PC-9 (cell line): Measurements from ENCODE around the gene IMP3.

ENCODE experiments used
- EZH2 ChIP-seq: fragments of 200-600 bp; sonication (generic); IDR thresholded peaks from 2 replicates; pipeline ENCODE4 v1.8.0; 2017; ENCODE audit warnings: antibody characterized with exemption, low read depth
- TF ChIP-seq, protein P1 (sequence below): fragments of 200-600 bp; sonication (generic); conservative IDR thresholded peaks from 2 replicates; pipeline ENCODE4 v1.6.1; 2017; ENCODE audit warnings: mixed run types, antibody characterized with exemption, mild to moderate bottlenecking, moderate library complexity

DNA sequence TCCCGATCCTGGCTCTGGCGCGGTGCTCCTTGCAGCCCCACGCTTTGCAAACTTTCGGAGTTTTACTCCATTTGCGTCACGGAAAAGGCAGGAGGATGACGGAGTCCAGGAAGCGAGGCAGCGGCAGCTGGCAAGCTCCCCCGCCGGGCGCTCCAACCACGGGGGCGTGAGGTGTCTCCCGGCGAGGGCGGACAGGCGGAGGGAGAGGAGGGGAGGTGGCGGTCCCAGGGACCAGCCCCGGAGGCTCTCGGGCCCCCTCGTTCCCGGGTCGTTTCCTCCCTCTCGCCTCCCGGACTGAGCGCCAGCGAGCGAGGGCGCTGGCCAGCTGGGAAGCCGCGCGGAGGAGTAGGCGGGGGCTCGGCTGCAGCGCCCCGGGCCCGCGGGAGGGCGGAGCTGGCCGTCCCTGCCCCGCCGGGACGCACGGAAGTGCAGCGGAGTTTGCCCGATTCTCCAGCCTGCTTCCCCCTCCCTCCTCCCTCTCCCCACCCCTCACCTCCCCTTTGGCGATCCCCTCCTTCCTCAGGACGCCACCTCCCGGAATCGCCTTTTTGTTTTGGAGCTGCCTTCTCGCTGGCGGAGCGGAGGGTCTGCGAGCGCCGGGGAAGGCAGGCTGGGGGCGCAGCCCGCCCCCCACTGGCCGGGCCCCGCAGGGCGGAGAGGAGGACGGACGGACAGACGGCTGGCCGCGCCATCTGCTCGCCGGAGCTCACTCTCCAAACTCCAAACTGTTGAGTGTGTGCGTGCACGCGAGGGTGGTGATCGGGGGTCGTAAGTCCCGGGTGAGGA lies 7.5 kb upstream of the IMP3 start, which contains the start of gene SNX33:
- TF ChIP-seq, protein P1, sequence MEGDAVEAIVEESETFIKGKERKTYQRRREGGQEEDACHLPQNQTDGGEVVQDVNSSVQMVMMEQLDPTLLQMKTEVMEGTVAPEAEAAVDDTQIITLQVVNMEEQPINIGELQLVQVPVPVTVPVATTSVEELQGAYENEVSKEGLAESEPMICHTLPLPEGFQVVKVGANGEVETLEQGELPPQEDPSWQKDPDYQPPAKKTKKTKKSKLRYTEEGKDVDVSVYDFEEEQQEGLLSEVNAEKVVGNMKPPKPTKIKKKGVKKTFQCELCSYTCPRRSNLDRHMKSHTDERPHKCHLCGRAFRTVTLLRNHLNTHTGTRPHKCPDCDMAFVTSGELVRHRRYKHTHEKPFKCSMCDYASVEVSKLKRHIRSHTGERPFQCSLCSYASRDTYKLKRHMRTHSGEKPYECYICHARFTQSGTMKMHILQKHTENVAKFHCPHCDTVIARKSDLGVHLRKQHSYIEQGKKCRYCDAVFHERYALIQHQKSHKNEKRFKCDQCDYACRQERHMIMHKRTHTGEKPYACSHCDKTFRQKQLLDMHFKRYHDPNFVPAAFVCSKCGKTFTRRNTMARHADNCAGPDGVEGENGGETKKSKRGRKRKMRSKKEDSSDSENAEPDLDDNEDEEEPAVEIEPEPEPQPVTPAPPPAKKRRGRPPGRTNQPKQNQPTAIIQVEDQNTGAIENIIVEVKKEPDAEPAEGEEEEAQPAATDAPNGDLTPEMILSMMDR = peak; percentile 60
- TF ChIP-seq EZH2 = no peak
